Activated CD4-positive, alpha-beta T cell treated with anti-CD3 and anti-CD28 coated beads, Interleukin-2, amount 10 ng/mL, durations not matched to agents 24 days and 14 days (primary cell): ENCODE results near the gene PSPH. TPM values are rescaled to one million over a fixed set of nuclear protein-coding genes. Genes with fewer than 3 reads are reported as not detected.
"Not testable (repeated sequence)": the region's sequence is repeated elsewhere in the genome, so short reads cannot be mapped to it uniquely, and the experiment has no call there.

Source experiments
- DNase-seq: peaks from one replicate; pipeline ENCODE4 v3.0.0; 2022
- H3K27ac Mint-ChIP-seq: one replicate; pipeline ENCODE4 v1.8.0; 2022; ENCODE audit warnings: mild to moderate bottlenecking, mixed read lengths
- H3K27me3 Mint-ChIP-seq: one replicate; pipeline ENCODE4 v1.8.0; 2022; ENCODE audit warnings: mixed read lengths
- H3K36me3 Mint-ChIP-seq: one replicate; pipeline ENCODE4 v1.8.0; 2022; ENCODE audit warnings: low read depth, mild to moderate bottlenecking, mixed read lengths
- H3K4me1 Mint-ChIP-seq: one replicate; pipeline ENCODE4 v1.8.0; 2021; ENCODE audit warnings: mixed read lengths
- H3K4me3 Mint-ChIP-seq: one replicate; pipeline ENCODE4 v1.8.0; 2022; ENCODE audit warnings: mild to moderate bottlenecking, moderate library complexity, mixed read lengths
- H3K9me3 Mint-ChIP-seq: one replicate; pipeline ENCODE4 v1.8.0; 2021; ENCODE audit warnings: mixed read lengths
- intact Hi-C: fragments of 100-400 bp; cut with micrococcal nuclease; formaldehyde crosslinking; loops from one replicate; pipeline ENCODE4 v1.15.1; 2023
- total RNA-seq: library from RNA; stranded (reverse); gene quantifications from 2 replicates; pipeline ENCODE4 v1.2.3, GENCODE V29; 2022

Gene PSPH
- total RNA-seq, 1 donor from 2014 or later: 25.8 TPM

- Mint-ChIP-seq H3K9me3 (no peaks in the 10 kb centered on the region), H3K4me1 (no peaks in the 10 kb centered on the region), H3K27ac (no peak overlapping the region), H3K36me3 (peaks cover 31% of the 10 kb centered on the region), H3K4me3 (no peak overlapping the region), H3K27me3 (no peaks in the 10 kb centered on the region)
- intact Hi-C loops: no loop called here
- DNase-seq: no peak
These were observed 28.4 kb upstream of the PSPH start for GRCh38 chr7:56079450-56080185.

DNA sequence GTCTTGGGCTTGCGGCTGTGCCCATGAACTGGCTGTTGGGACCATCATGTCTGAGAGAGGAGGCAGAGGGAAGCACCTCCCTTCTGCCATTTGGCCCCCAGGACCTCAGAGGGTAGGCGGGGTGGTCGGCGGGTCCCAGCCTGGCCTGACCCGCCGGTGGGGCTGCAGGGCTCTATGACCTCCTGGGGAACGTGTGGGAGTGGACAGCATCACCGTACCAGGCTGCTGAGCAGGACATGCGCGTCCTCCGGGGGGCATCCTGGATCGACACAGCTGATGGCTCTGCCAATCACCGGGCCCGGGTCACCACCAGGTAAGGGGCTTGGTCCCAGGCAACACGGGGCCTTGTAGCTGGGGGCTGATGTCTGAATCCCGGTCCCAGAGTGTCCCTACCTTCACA is 27.0 kb upstream of the PSPH start:
- intact Hi-C loops: no loop called here
- no peak overlapping the region for H3K4me3 Mint-ChIP-seq

DNA sequence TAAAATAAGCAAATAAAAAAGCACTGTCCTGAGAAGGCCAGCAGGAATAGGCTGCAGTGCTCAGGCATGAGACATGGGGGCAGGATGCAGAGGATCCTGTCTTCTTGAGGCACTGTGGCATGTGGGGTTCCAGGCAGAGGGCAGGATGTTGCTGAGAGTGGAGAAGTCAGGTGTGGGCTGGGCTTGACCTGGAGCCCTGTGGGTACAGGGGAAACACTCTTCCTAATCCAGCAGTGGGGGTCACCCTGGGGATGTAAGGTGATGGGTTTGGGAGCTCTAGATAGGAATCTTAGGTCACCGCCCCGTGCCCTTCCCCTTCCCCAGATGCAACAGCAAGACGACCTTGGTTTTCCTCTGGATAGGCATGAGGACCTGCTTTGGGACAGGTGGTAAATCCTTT is 26.4 kb upstream of the PSPH start:
- Mint-ChIP-seq H3K4me3 (no peak overlapping the region), H3K4me1 (peaks cover 5% of the 10 kb centered on the region), H3K27ac (no peak overlapping the region), H3K27me3 (no peaks in the 10 kb centered on the region), H3K36me3 (peaks cover 36% of the 10 kb centered on the region), H3K9me3 (no peaks in the 10 kb centered on the region)
- no peak for DNase-seq
- intact Hi-C loops: no loop called here

More for the DNA sequence above, 27.0 kb upstream of the PSPH start:
- H3K27ac Mint-ChIP-seq: no peak overlapping the region
- H3K27me3 Mint-ChIP-seq: no peaks in the 10 kb centered on the region
- H3K9me3 Mint-ChIP-seq: no peaks in the 10 kb centered on the region
- H3K4me1 Mint-ChIP-seq: peaks cover 5% of the 10 kb centered on the region
- no peak for DNase-seq
- H3K36me3 Mint-ChIP-seq: peaks cover 33% of the 10 kb centered on the region

GRCh38 chr7:56074371-56074791 is 23.1 kb upstream of the PSPH start:
- peaks cover 32% of the 10 kb centered on the region for H3K36me3 Mint-ChIP-seq
- no peak overlapping the region for H3K27ac Mint-ChIP-seq
- intact Hi-C loops: loop anchor here (1.0 kb wide), 2 partner anchors 69 to 433 kb away; no protein-coding TSS in a partner anchor
- no peak overlapping the region for H3K4me3 Mint-ChIP-seq
- H3K27me3 Mint-ChIP-seq: no peaks in the 10 kb centered on the region
- H3K4me1 Mint-ChIP-seq: peaks cover 5% of the 10 kb centered on the region
- DNase-seq: peak; percentile 92
- H3K9me3 Mint-ChIP-seq: no peaks in the 10 kb centered on the region

- H3K4me1 Mint-ChIP-seq: peaks cover 25% of the 10 kb centered on the region
- H3K27me3 Mint-ChIP-seq: not testable (repeated sequence)
These were observed 15.1 kb upstream of the PSPH start for GRCh38 chr7:56066376-56066775.

GRCh38 chr7:56063882-56064625 is 12.8 kb upstream of the PSPH start, which contains the start of gene SUMF2:
SUMF2 (plus strand) TSS chr7:56064286; CDS start chr7:56064312, 26 bp downstream.
- peak within 1 kb of the TSS; percentile 96 for H3K27ac Mint-ChIP-seq
- H3K4me1 Mint-ChIP-seq: peaks cover 34% of the 10 kb centered on the region

More at GRCh38 chr7:56066376-56066775, 15.1 kb upstream of the PSPH start:
- intact Hi-C loops, H3K27ac Mint-ChIP-seq, H3K4me3 Mint-ChIP-seq, DNase-seq, H3K9me3 Mint-ChIP-seq: not testable (repeated sequence)
- H3K36me3 Mint-ChIP-seq: peaks cover 42% of the 10 kb centered on the region

DNA sequence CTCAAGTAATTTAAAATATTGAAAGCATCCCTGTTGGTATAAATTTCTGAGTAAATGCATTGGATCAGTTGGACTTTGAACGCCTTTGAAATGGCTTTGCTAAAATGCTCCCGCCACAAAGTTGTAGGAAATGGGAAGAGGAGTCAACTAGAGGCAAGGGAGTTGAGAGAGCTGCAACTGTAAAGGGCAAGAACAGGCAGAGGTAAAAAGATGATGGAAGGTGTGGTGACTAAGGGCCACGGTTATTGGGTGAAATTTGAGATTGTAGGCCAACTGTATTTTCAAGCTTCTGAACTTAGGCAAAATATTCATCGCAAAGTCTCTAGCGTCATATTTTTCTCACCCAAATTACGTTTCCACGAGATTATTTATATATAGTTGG is 12.2 kb upstream of the PSPH start:
- Mint-ChIP-seq H3K4me1 (peaks cover 34% of the 10 kb centered on the region), H3K27ac (peak overlapping the region; percentile 96), H3K9me3 (no peaks in the 10 kb centered on the region), H3K27me3 (peaks cover 2% of the 10 kb centered on the region), H3K36me3 (peaks cover 49% of the 10 kb centered on the region), H3K4me3 (peak overlapping the region; percentile 94)
- DNase-seq: no peak
- intact Hi-C loops: loop anchor here (2.0 kb wide), 1 partner anchor 99 kb away; the partner anchor contains the start of gene NIPSNAP2

More at GRCh38 chr7:56063882-56064625, 12.8 kb upstream of the PSPH start, which contains the start of gene SUMF2:
- H3K36me3 Mint-ChIP-seq: peaks cover 50% of the 10 kb centered on the region
- peak within 1 kb of the TSS; percentile 94 for H3K4me3 Mint-ChIP-seq
- peaks cover 2% of the 10 kb centered on the region for H3K27me3 Mint-ChIP-seq
- H3K9me3 Mint-ChIP-seq: no peaks in the 10 kb centered on the region
- peak; percentile 97 for DNase-seq
- intact Hi-C loops: loop anchor here (1.0 to 2.0 kb wide), 4 partner anchors 13 to 99 kb away; partner anchors contain the start of genes CCT6A, CHCHD2, NIPSNAP2 and PSPH

- Mint-ChIP-seq H3K27me3 (peaks cover 2% of the 10 kb centered on the region), H3K36me3 (peaks cover 60% of the 10 kb centered on the region), H3K9me3 (no peaks in the 10 kb centered on the region), H3K27ac (peak overlapping the region; percentile 85), H3K4me1 (peaks cover 38% of the 10 kb centered on the region), H3K4me3 (peak overlapping the region; percentile 52)
- DNase-seq: no peak
- intact Hi-C loops: loop anchor here (2.0 kb wide), 1 partner anchor 98 kb away; the partner anchor contains the start of gene NIPSNAP2
These were observed 11.1 kb upstream of the PSPH start for GRCh38 chr7:56062382-56062781.

GRCh38 chr7:56053993-56054392 is 2.7 kb upstream of the PSPH start:
- Mint-ChIP-seq H3K4me3 (peak overlapping the region; percentile 33), H3K27ac (no peak overlapping the region), H3K4me1 (peaks cover 30% of the 10 kb centered on the region), H3K9me3 (no peaks in the 10 kb centered on the region), H3K27me3 (no peaks in the 10 kb centered on the region), H3K36me3 (peaks cover 61% of the 10 kb centered on the region)
- DNase-seq: no peak
- intact Hi-C loops: loop anchor here (5.0 kb wide), 3 partner anchors 102 to 482 kb away; partner anchors contain the start of genes MRPS17, VOPP1 and ZNF713

DNA sequence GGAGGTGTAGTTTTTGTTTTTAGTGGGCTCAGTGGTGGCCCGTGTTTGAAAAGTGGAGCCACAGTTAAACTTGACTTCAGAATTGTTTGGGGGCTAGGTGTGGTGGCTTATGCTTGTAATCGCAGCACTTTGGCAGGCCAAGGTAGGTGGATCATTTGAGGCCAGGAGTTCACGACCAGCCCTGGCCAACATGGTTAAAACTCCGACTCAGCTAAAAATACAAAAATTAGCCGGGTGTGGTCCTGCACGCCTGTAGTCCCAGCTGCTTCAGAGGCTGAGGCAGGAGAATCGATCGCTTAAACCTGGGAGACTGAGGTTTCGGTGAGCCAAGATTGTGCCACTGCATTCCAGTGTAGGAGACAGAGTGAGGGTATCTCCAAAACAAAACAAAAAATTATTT is 2.1 kb upstream of the PSPH start:
- Mint-ChIP-seq H3K36me3 (peaks cover 55% of the 10 kb centered on the region), H3K4me1 (peaks cover 31% of the 10 kb centered on the region), H3K4me3 (peak overlapping the region; percentile 100), H3K27ac (no peak overlapping the region), H3K27me3 (no peaks in the 10 kb centered on the region), H3K9me3 (no peaks in the 10 kb centered on the region)
- no peak for DNase-seq
- intact Hi-C loops: loop anchor here (5.0 kb wide), 3 partner anchors 101 to 481 kb away; partner anchors contain the start of genes MRPS17, VOPP1 and ZNF713

GRCh38 chr7:56051053-56051338 is 248 bp downstream of the PSPH start:
- H3K27me3 Mint-ChIP-seq: no peaks in the 10 kb centered on the region

DNA sequence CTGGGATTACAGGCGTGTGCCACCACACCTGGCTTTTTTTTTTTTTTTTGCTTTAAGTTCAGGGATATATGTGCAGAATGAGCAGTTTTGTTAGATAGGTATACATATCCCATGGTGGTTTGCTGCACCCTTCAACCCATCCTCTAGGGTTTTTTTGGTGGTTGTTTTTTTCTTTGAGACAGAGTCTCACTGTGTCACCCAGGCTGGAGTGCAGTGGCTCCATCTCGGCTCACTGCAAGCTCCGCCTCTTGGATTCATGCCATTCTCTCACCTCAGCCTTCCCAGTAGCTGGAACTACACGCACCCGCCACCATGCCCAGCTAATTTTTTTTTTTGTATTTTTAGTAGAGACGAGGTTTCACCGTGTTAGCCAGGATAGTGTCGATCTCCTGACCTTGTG is 2.5 kb downstream of the PSPH start:
- H3K27ac Mint-ChIP-seq, H3K4me3 Mint-ChIP-seq, H3K9me3 Mint-ChIP-seq, intact Hi-C loops, DNase-seq, H3K27me3 Mint-ChIP-seq: not testable (repeated sequence)
- Mint-ChIP-seq H3K36me3 (peaks cover 16% of the 10 kb centered on the region), H3K4me1 (peaks cover 15% of the 10 kb centered on the region)

More at GRCh38 chr7:56051053-56051338, 248 bp downstream of the PSPH start:
- peaks cover 34% of the 10 kb centered on the region for H3K36me3 Mint-ChIP-seq
- H3K4me3 Mint-ChIP-seq: peak overlapping the region; percentile 100
- H3K27ac Mint-ChIP-seq: peak overlapping the region; percentile 98
- intact Hi-C loops: loop anchor here (1.0 to 5.0 kb wide), 8 partner anchors 13 to 684 kb away; partner anchors contain the start of genes CHCHD2, MRPS17, SUMF2 and VOPP1
- H3K9me3 Mint-ChIP-seq: no peaks in the 10 kb centered on the region
- H3K4me1 Mint-ChIP-seq: peaks cover 26% of the 10 kb centered on the region
- no peak for DNase-seq

- no peak overlapping the region for H3K4me3 Mint-ChIP-seq
- no peaks in the 10 kb centered on the region for H3K27me3 Mint-ChIP-seq
- no peak overlapping the region for H3K27ac Mint-ChIP-seq
- no peaks in the 10 kb centered on the region for H3K9me3 Mint-ChIP-seq
- H3K36me3 Mint-ChIP-seq: peaks cover 12% of the 10 kb centered on the region
- H3K4me1 Mint-ChIP-seq: peaks cover 15% of the 10 kb centered on the region
- intact Hi-C loops: no loop called here
- DNase-seq: no peak
These were observed 3.0 kb downstream of the PSPH start for GRCh38 chr7:56048245-56048644.
